KBM-7 (cell line): ENCODE results near the gene NAA80.
A peak's percentile ranks its signal among the peaks of the same experiment; 100 is the strongest.
"Not testable (repeated sequence)": the region's sequence is repeated elsewhere in the genome, so short reads cannot be mapped to it uniquely, and the experiment has no call there.

ENCODE experiments used
- DNase-seq: peaks from one replicate; pipeline ENCODE4 v3.0.0-alpha.2; 2015
- in situ Hi-C: fragments of 300-500 bp; cut with MboI; formaldehyde crosslinking; loops from 2 replicates; pipeline ENCODE4 v1.14.3; 2020; ENCODE audit warnings: low sequenced_read_pairs, low pct_unique_long_range_greater_than_20kb, mixed read lengths

Gene NAA80

GRCh38 chr3:50275141-50275995 lies 23.8 kb downstream of the NAA80 start:
- DNase-seq: no peak
- in situ Hi-C loops: no loop called here

GRCh38 chr3:50274371-50275104 lies 24.7 kb downstream of the NAA80 start:
- in situ Hi-C loops: no loop called here
- DNase-seq: peak; percentile 84

GRCh38 chr3:50273689-50274065 lies 25.5 kb downstream of the NAA80 start:
- in situ Hi-C loops: no loop called here
- DNase-seq: no peak

- in situ Hi-C loops: no loop called here
- DNase-seq: peak; percentile 84
These were observed 26.1 kb downstream of the NAA80 start for GRCh38 chr3:50272911-50273688.

- in situ Hi-C loops, DNase-seq: not testable (repeated sequence)
These were observed 26.7 kb downstream of the NAA80 start for GRCh38 chr3:50272538-50272910.

- in situ Hi-C loops: no loop called here
- no peak for DNase-seq
These were observed 27.8 kb downstream of the NAA80 start for GRCh38 chr3:50271314-50271936.

GRCh38 chr3:50270422-50271224 lies 28.6 kb downstream of the NAA80 start:
- no peak for DNase-seq
- in situ Hi-C loops: no loop called here

- no peak for DNase-seq
- in situ Hi-C loops: no loop called here
These were observed 29.2 kb downstream of the NAA80 start for GRCh38 chr3:50269977-50270413.

GRCh38 chr3:50269460-50269859 lies 29.7 kb downstream of the NAA80 start:
- in situ Hi-C loops: no loop called here

GRCh38 chr3:50268703-50269451 lies 30.3 kb downstream of the NAA80 start, which contains the start of gene SEMA3B:
Gene SEMA3B (plus strand): TSS chr3:50269147. CDS start chr3:50269241, 94 bp downstream.
- in situ Hi-C loops: no loop called here
- DNase-seq: no peak

More at GRCh38 chr3:50269460-50269859, 29.7 kb downstream of the NAA80 start:
- DNase-seq: no peak

GRCh38 chr3:50268276-50268675 lies 30.9 kb downstream of the NAA80 start:
- DNase-seq: no peak
- in situ Hi-C loops: no loop called here

- no peak for DNase-seq
- in situ Hi-C loops: no loop called here
These were observed 31.8 kb downstream of the NAA80 start for GRCh38 chr3:50267280-50267913.

GRCh38 chr3:50266836-50267235 lies 32.4 kb downstream of the NAA80 start:
- no peak for DNase-seq

GRCh38 chr3:50266017-50266416 lies 33.2 kb downstream of the NAA80 start:
- in situ Hi-C loops: no loop called here
- no peak for DNase-seq

More at GRCh38 chr3:50266836-50267235, 32.4 kb downstream of the NAA80 start:
- in situ Hi-C loops: no loop called here

- no peak for DNase-seq
These were observed 33.6 kb downstream of the NAA80 start for GRCh38 chr3:50265571-50265970.

GRCh38 chr3:50264964-50265485 lies 34.2 kb downstream of the NAA80 start:
- in situ Hi-C loops: no loop called here
- DNase-seq: no peak

More at GRCh38 chr3:50265571-50265970, 33.6 kb downstream of the NAA80 start:
- in situ Hi-C loops: no loop called here

GRCh38 chr3:50264383-50264963 lies 34.7 kb downstream of the NAA80 start:
- DNase-seq: no peak
- in situ Hi-C loops: no loop called here
